Stimulated activated CD8-positive, alpha-beta memory T cell treated with anti-CD3 and anti-CD28 coated beads, Interleukin-15, amount 100 ng/mL, for 4 hours (primary cell): Measurements from ENCODE around the gene OAS1.

Experiments used
- DNase-seq, 2 donors: peaks; one replicate each; pipeline ENCODE4 v3.0.0-alpha.2; 2020; ENCODE audit warnings: low read depth in 2 of 2

Gene OAS1

DNA sequence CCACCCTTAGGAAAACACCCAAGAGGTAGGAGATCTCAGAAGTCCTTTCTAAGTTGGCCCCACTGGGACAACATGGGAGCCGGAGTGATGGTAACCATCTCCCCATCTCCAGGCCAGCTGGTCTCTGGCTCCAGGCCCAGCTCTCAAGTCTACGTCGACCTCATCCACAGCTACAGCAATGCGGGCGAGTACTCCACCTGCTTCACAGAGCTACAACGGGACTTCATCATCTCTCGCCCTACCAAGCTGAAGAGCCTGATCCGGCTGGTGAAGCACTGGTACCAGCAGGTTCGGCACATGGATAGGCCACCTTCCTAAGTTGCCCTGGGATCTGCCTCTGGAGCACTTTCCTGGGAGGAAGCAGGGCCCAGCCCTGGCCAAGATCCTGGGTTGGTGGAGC lies 60.5 kb downstream of the OAS1 start:
- DNase-seq = no peak

- no peak for DNase-seq
Observed at GRCh38 chr12:112967858-112968257, 61.1 kb downstream of the OAS1 start.
